Heart right ventricle (tissue), 16 donors: Measurements from ENCODE around the gene PRLR. TPM values are rescaled to one million over a fixed set of nuclear protein-coding genes. Genes with fewer than 3 reads are reported as not detected.

Experiments
- ATAC-seq, 8 donors: fragments of 200-7000 bp; cut with Tn5 transposase; one replicate each; pipeline ENCODE4 v1.9.1; 2020; ENCODE audit warnings: mild to moderate bottlenecking in 8 of 8, moderate library complexity in 8 of 8, moderate number of reproducible peaks in 1 of 8
- DNase-seq, 2 donors: peaks; one replicate each; pipeline ENCODE4 v3.0.0-alpha.2; 2020
- H3K27ac ChIP-seq, 10 donors: fragments of 200-600 bp; sonication (generic) in 2 of 10; one replicate each; pipeline versions ENCODE4 v1.5.0 to v1.8.0; 2020 to 2022; ENCODE audit warnings: mild to moderate bottlenecking in 3 of 10
- H3K27me3 ChIP-seq, 7 donors: fragments of 200-600 bp; one replicate each; pipeline ENCODE4 v1.8.0; 2021 to 2022; ENCODE audit warnings: mild to moderate bottlenecking in 2 of 7
- H3K36me3 ChIP-seq, 9 donors: fragments of 200-600 bp; sonication (generic) in 1 of 9; one replicate each; pipeline versions ENCODE4 v1.5.0 to v1.8.0; 2020 to 2022; ENCODE audit warnings: mild to moderate bottlenecking in 2 of 9
- H3K4me1 ChIP-seq, 9 donors: fragments of 200-600 bp; sonication (generic) in 1 of 9; one replicate each; pipeline versions ENCODE4 v1.5.0 to v1.8.0; 2020 to 2022; ENCODE audit warnings: mild to moderate bottlenecking in 4 of 9
- H3K4me3 ChIP-seq, 10 donors: fragments of 200-600 bp; sonication (generic) in 2 of 10; one replicate each; pipeline versions ENCODE4 v1.5.0 to v1.8.0; 2020 to 2022; ENCODE audit warnings: mild to moderate bottlenecking in 7 of 10, moderate library complexity in 2 of 10
- H3K9me3 ChIP-seq, 11 donors: fragments of 200-600 bp in 10 of 11; sonication (generic) in 2 of 11; one replicate each; pipeline versions ENCODE4 v1.5.0 to v1.8.0; 2013 to 2022; ENCODE audit warnings: mild to moderate bottlenecking in 2 of 11, control low read depth in 1 of 11, moderate library complexity in 1 of 11
- CTCF ChIP-seq, 9 donors: fragments of 200-600 bp; sonication (generic) in 2 of 9; IDR thresholded peaks; one replicate each; pipeline versions ENCODE4 v1.5.0 to v1.8.0; 2021 to 2022; ENCODE audit warnings: antibody characterized with exemption in 9 of 9, mild to moderate bottlenecking in 5 of 9, moderate library complexity in 1 of 9
- WGBS, 2 donors: extraction: QIAGEN DNeasy Blood & Tissue Kit; methylation state at CpG; one replicate each; pipeline ENCODE4 v1.1.7; 2013; ENCODE audit warnings: inconsistent platforms in 1 of 2; 5-methylcytosine and 5-hydroxymethylcytosine counted together
- intact Hi-C, 10 donors: fragments of 100-400 bp; cut with DNase I; formaldehyde crosslinking; loops; one replicate each; pipeline versions ENCODE4 v1.11.1 to v1.14.2; 2022
- polyA plus RNA-seq, 2 donors: library from polyadenylated mRNA; stranded (reverse); fragments of 200-250 nt; gene quantifications; one replicate each; pipeline ENCODE4 v1.2.3, GENCODE V29; 2013
- total RNA-seq, 10 donors: library from RNA; stranded (reverse); fragmentation: NEBNext Ultra II Directional in 3 of 10; extraction: Animal tissue kit (Norgen Biotek cat#: 25700) in 3 of 10; gene quantifications; one replicate each; pipeline versions ENCODE4 v1.2.1 to v1.2.4, GENCODE V29; 2021 to 2023
- donor health status: Arrhythmogenic right ventricular cardiomyopathy.
- donor health status: ischemic (EF 13 %, LVEDD 7.1; RV severe dilation, severe dysfunction).
- donor health status: healthy with polysubstance abuse.
- donor health status: DM: no; HTN: yes; CAD: no.
- donor health status: DM: no; HTN: no; CAD: no.
- donor health status: ischemic (EF 25% LVEDD 6.9; RV normal size, moderate dysfunction).
- donor health status: ischemic (EF 25% LVEDD 5.7; RV mildly dilated, moderate dysfunction).
- donor health status: healthy.
- donor health status: DM: yes; HTN: yes; CAD: no.
- donor health status: Ischemic cardiomyopathy.
- donor health status: ischemic (EF 35%, LVEDD 5.7; RV mildly dilated, moderate dysfunction).
- donor health status: nonischemic (EF 11% LVEDD 7.7; RV severe dilation, severe dysfunction).
- donor health status: DM: yes; HTN: yes; CAD: no.
- donor health status: PGD.
- donor health status: ischemic (EF 29% LVEDD 5.4; RV normal size, mild dysfunction).
- donor health status: nonischemic (EF 23%, LVEDD 6.1; RV moderate dilation, normal function).

The PRLR gene
- total and polyA plus RNA-seq, 12 donors = 0.04 to 1.3 (median 0.47) TPM

DNA sequence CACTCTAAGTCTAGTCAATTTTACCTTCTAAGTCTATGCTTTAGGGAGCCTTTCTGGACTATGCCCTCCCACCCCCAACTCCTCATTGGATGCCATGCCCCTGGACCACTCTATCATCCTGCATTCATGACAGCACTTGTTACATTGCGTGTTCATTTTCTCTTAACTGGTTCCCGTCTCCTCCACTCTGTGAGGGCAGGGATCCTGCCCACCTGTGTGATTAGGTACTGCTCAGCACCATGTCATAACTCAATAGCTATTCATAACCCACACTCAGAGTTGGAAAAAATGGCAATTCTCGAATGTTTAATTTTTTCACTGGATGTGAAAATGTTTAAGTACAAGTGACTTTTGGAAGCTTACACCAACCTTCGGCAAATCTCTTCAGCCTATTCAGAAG, 88.5 kb downstream of the PRLR start:
- ATAC-seq = no peak
- H3K27ac ChIP-seq = no peak overlapping the region
- TF ChIP-seq CTCF (IDR thresholded peaks at IDR 0.05) = no peak
- whole genome bisulfite sequencing, 2 donors = 93 to 94% methylated on average over 4 of the region's 4 CpGs
- H3K4me1 ChIP-seq = no peaks in the 10 kb centered on the region
- no peak overlapping the region for H3K4me3 ChIP-seq
- H3K36me3 ChIP-seq = no peaks in the 10 kb centered on the region
- H3K9me3 ChIP-seq = no peaks in the 10 kb centered on the region
- DNase-seq = no peak
- H3K27me3 ChIP-seq = no peaks in the 10 kb centered on the region
- intact Hi-C loops = no loop called here

DNA sequence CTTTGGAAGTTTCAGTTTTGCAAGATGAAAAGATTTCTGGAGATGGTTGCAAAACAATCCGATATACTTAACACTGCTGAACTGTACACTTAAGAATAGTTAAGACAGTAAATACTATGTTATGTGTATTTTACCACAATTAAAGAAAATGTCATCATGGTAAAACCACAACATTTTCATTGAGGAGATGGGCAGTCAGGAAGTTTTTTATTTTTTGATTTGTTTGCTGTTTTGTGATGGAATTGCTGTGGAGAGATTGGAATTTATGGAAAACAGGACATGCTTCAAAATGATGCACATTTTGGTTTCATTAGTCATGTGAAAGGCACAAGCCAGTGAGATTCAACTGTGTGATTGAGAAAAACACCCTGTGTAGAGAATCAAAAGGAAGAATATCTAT, 92.1 kb downstream of the PRLR start:
- ATAC-seq (no peak), DNase-seq (no peak)
- intact Hi-C loops = no loop called here
- Histone ChIP-seq H3K9me3 (no peaks in the 10 kb centered on the region), H3K4me3 (no peak overlapping the region), H3K36me3 (no peaks in the 10 kb centered on the region), H3K4me1 (no peaks in the 10 kb centered on the region), H3K27ac (no peak overlapping the region), H3K27me3 (no peaks in the 10 kb centered on the region)
- TF ChIP-seq CTCF (IDR thresholded peaks at IDR 0.05) = no peak
- WGBS, 2 donors = 91 to 97% methylated on average over 1 of the region's 1 CpG

DNA sequence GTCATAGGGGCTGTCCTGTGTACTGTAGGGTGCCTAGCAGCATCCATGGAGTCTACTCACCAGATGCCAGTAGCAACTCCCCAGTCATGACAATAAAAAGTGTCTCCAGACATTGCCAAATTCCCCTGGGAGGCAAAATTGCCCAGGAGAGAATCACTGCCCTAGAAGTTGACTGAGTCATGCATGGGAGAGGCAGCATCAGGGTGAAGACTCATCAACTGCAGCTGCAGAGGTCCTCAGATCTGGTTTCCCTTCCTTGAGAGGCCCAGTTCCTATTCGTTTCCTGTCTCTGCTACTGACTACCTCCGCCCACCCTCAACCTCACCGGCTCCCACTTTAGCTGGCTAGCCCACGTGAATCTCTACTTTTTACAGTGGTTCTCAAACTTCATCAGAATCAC, 93.9 kb downstream of the PRLR start:
- intact Hi-C loops = no loop called here
- WGBS, 2 donors = 55 to 69% methylated on average over 4 of the region's 4 CpGs
- Histone ChIP-seq H3K4me3 (no peak overlapping the region), H3K27me3 (no peaks in the 10 kb centered on the region), H3K36me3 (no peaks in the 10 kb centered on the region), H3K27ac (no peak overlapping the region), H3K9me3 (peaks cover 0 to 4% (median 0%) of the 10 kb centered on the region in 11 donors), H3K4me1 (no peaks in the 10 kb centered on the region)
- DNase-seq (no peak), ATAC-seq (no peak)
- no peak for TF ChIP-seq CTCF (IDR thresholded peaks at IDR 0.05)

DNA sequence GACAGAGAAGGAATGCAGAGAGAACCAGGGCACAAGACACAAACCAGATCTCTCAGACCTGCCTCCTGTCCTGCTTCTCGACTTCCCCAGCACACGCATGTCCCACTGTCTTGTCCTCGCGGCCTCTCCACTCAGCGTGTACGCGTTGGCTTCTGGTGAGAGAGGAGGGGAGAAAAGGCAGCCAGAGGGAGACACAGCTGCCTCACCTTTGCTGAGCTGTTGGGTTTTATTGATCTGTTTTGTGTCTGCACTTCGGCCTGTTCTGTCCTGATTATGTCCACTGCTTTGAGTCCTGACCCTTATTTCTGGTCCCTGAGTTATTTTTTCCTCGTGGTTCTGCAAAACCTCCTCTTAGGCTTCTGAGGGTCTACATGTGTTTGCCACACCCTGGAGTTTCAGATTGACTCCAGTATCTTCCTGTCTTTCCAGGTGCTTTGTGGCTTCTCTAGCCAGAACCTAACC, 95.0 kb downstream of the PRLR start:
- no peak overlapping the region for H3K27ac ChIP-seq
- peaks cover 0 to 5% (median 0%) of the 10 kb centered on the region in 7 donors for H3K27me3 ChIP-seq
- DNase-seq = no peak
- peaks cover 0 to 6% (median 0%) of the 10 kb centered on the region in 11 donors for H3K9me3 ChIP-seq
- ATAC-seq = no peak
- H3K4me3 ChIP-seq = no peak overlapping the region
- no peak for TF ChIP-seq CTCF (IDR thresholded peaks at IDR 0.05)
- intact Hi-C loops = no loop called here
- H3K4me1 ChIP-seq = no peaks in the 10 kb centered on the region
- H3K36me3 ChIP-seq = no peaks in the 10 kb centered on the region
- WGBS, 2 donors = 83 to 92% methylated on average over 9 of the region's 9 CpGs
